PC-9 (cell line): ENCODE results near the gene SCNN1B. TPM values are rescaled to one million over a fixed set of nuclear protein-coding genes. Genes with fewer than 3 reads are reported as not detected.
"Not testable (repeated sequence)": the region's sequence is repeated elsewhere in the genome, so short reads cannot be mapped to it uniquely, and the experiment has no call there.

Source experiments
- BruUV-seq: library from RNA; stranded (reverse); fragments of 400-500 nt; replicated peaks from 2 replicates; lab custom pipeline; 2021; lab: Mats Ljungman, UMichigan
- CTCF ChIA-PET: fragments of 300-600 bp; sonication (Branson Sonifier 250); formaldehyde crosslinking; loops from one replicate; lab custom pipeline; 2022; ENCODE audit warnings: antibody characterized with exemption; lab: Charles Lee
- POLR2A ChIA-PET: fragments of 300-600 bp; sonication (Branson Sonifier 250); formaldehyde crosslinking; loops from one replicate; lab custom pipeline; 2022; ENCODE audit warnings: antibody characterized with exemption; ENCODE audit not compliant: unreplicated experiment; lab: Charles Lee
- DNase-seq, 2 experiments: peaks; one replicate each; pipeline versions ENCODE4 v3.0.0 to v3.0.0-alpha.2; 2015 to 2022; ENCODE audit warnings: mixed read lengths in 1 of 2
- H2AFZ ChIP-seq: fragments of 200-600 bp; sonication (generic); 2 replicates; pipeline ENCODE4 v1.8.1; 2017; ENCODE audit warnings: antibody characterized with exemption
- H3F3A ChIP-seq: fragments of 200-600 bp; sonication (generic); 2 replicates; pipeline ENCODE4 v1.8.1; 2017; ENCODE audit warnings: antibody characterized with exemption, mild to moderate bottlenecking, low read depth; ENCODE audit not compliant: insufficient read depth
- H3K27ac ChIP-seq: fragments of 200-600 bp; sonication (generic); 2 replicates; pipeline ENCODE4 v1.6.1; 2016; ENCODE audit warnings: mixed run types
- H3K27me3 ChIP-seq: fragments of 200-600 bp; sonication (generic); 2 replicates; pipeline ENCODE4 v1.6.1; 2016; ENCODE audit warnings: low read depth, mixed run types; ENCODE audit not compliant: insufficient read depth
- H3K36me3 ChIP-seq: fragments of 200-600 bp; sonication (generic); 2 replicates; pipeline ENCODE4 v1.6.1; 2016; ENCODE audit warnings: low read depth, mixed run types
- H3K4me1 ChIP-seq: fragments of 200-600 bp; sonication (generic); replicated peaks from 2 replicates; pipeline ENCODE4 v1.6.1; 2016; ENCODE audit warnings: mixed run types; ENCODE audit not compliant: insufficient read depth
- H3K4me2 ChIP-seq: fragments of 200-600 bp; sonication (generic); 2 replicates; pipeline ENCODE4 v1.6.1; 2017; ENCODE audit warnings: mixed run types
- H3K4me3 ChIP-seq: fragments of 200-600 bp; sonication (generic); 2 replicates; pipeline ENCODE4 v1.6.1; 2016; ENCODE audit warnings: mixed run types
- H3K79me2 ChIP-seq: fragments of 200-600 bp; sonication (generic); 2 replicates; pipeline ENCODE4 v1.6.1; 2017; ENCODE audit warnings: low read depth, mixed run types
- H3K9me2 ChIP-seq: fragments of 200-600 bp; sonication (generic); 2 replicates; pipeline ENCODE4 v1.8.1; 2017; ENCODE audit warnings: mild to moderate bottlenecking; ENCODE audit not compliant: insufficient read depth
- H3K9me3 ChIP-seq: fragments of 200-600 bp; sonication (generic); 2 replicates; pipeline ENCODE4 v1.8.1; 2016; ENCODE audit warnings: low read depth; ENCODE audit not compliant: insufficient read depth
- H4K20me1 ChIP-seq: fragments of 200-600 bp; sonication (generic); 2 replicates; pipeline ENCODE4 v1.8.1; 2017; ENCODE audit not compliant: insufficient read depth
- CTCF ChIP-seq: fragments of 200-600 bp; sonication (generic); conservative IDR thresholded peaks from 2 replicates; pipeline ENCODE4 v1.6.1; 2017; ENCODE audit warnings: mixed run types, antibody characterized with exemption, mild to moderate bottlenecking, moderate library complexity
- EZH2 ChIP-seq: fragments of 200-600 bp; sonication (generic); IDR thresholded peaks from 2 replicates; pipeline ENCODE4 v1.8.0; 2017; ENCODE audit warnings: antibody characterized with exemption, low read depth
- intact Hi-C: fragments of 100-400 bp; cut with micrococcal nuclease; formaldehyde crosslinking; loops from one replicate; pipeline ENCODE4 v1.10.0; 2022; ENCODE audit not compliant: unreplicated experiment
- total RNA-seq: library from RNA; stranded (reverse); gene quantifications from 2 replicates; pipeline ENCODE4 v1.2.3, GENCODE V29; 2021

Gene SCNN1B
- total RNA-seq, 1 experiment from 2014 or later = 0.57 TPM

GRCh38 chr16:23389201-23389600, 87.1 kb downstream of the SCNN1B start:
- H3K4me1 ChIP-seq = no peaks in the 10 kb centered on the region
- H3K9me2 ChIP-seq = no peaks in the 10 kb centered on the region
- H4K20me1 ChIP-seq = no peaks in the 10 kb centered on the region
- intact Hi-C loops = no loop called here
- H3K36me3 ChIP-seq = no peaks in the 10 kb centered on the region; the same call in 1 of the 2 replicates
- no peaks in the 10 kb centered on the region for H3K27me3 ChIP-seq
- H3K4me2 ChIP-seq = no peak overlapping the region
- H3K4me3 ChIP-seq = no peak overlapping the region
- no peak overlapping the region for H2AFZ ChIP-seq
- ChIA-PET POLR2A (no interaction called here), CTCF (no interaction called here)
- H3K79me2 ChIP-seq = no peaks in the 10 kb centered on the region
- H3K9me3 ChIP-seq = no peaks in the 10 kb centered on the region
- no TSS peak for BruUV-seq
- H3F3A ChIP-seq = 0 out of 2 replicates have a peak, but pooled peaks cover under 1% of the 10 kb centered on the region
- DNase-seq = no peak
- H3K27ac ChIP-seq = no peak overlapping the region
- TF ChIP-seq EZH2 (no peak), CTCF (no peak)

- H3K79me2 ChIP-seq, H3K27me3 ChIP-seq, CTCF ChIA-PET, H3K27ac ChIP-seq, H3K4me3 ChIP-seq, H4K20me1 ChIP-seq, H3K9me2 ChIP-seq, H3K4me2 ChIP-seq, H2AFZ ChIP-seq, H3K36me3 ChIP-seq, H3K4me1 ChIP-seq, DNase-seq, POLR2A ChIA-PET, BruUV-seq, H3F3A ChIP-seq, H3K9me3 ChIP-seq, intact Hi-C loops: not testable (repeated sequence)
Measured at GRCh38 chr16:23389936-23390335, 87.8 kb downstream of the SCNN1B start.

- no TSS peak for BruUV-seq
- POLR2A ChIA-PET = no interaction called here
- intact Hi-C loops = no loop called here
Measured at GRCh38 chr16:23391381-23392222, 89.5 kb downstream of the SCNN1B start.

More at GRCh38 chr16:23391381-23392222, 89.5 kb downstream of the SCNN1B start:
- 0 out of 2 replicates have a peak, but pooled peaks cover 5% of the 10 kb centered on the region for H3F3A ChIP-seq
- no peak overlapping the region for H3K27ac ChIP-seq
- no peaks in the 10 kb centered on the region; the same call in 1 of the 2 replicates for H3K36me3 ChIP-seq
- no peaks in the 10 kb centered on the region for H3K79me2 ChIP-seq
- H3K4me2 ChIP-seq = no peak overlapping the region
- CTCF ChIA-PET = no interaction called here
- no peaks in the 10 kb centered on the region for H3K27me3 ChIP-seq
- TF ChIP-seq EZH2 (no peak), CTCF (no peak)
- no peak for DNase-seq
- H3K4me1 ChIP-seq = no peaks in the 10 kb centered on the region
- H3K9me2 ChIP-seq = no peaks in the 10 kb centered on the region
- H4K20me1 ChIP-seq = no peaks in the 10 kb centered on the region
- H2AFZ ChIP-seq = no peak overlapping the region
- H3K9me3 ChIP-seq = no peaks in the 10 kb centered on the region
- H3K4me3 ChIP-seq = no peak overlapping the region
